Ureter (tissue), 1 donor: ENCODE data around the gene TRIM63. TPM values are rescaled to one million over a fixed set of nuclear protein-coding genes. Genes with fewer than 3 reads are reported as not detected.

ENCODE experiments used
- DNase-seq: peaks from one replicate; pipeline ENCODE4 v3.0.0-alpha.2; 2020; ENCODE audit warnings: low spot score
- total RNA-seq: library from RNA; stranded (reverse); gene quantifications from one replicate; pipeline ENCODE4 v1.2.4, GENCODE V29; 2023
- donor health status: DM: yes; HTN: yes; CAD: no.

TRIM63 gene
- total RNA-seq, 1 donor from 2014 or later, result 0.49 TPM

DNA sequence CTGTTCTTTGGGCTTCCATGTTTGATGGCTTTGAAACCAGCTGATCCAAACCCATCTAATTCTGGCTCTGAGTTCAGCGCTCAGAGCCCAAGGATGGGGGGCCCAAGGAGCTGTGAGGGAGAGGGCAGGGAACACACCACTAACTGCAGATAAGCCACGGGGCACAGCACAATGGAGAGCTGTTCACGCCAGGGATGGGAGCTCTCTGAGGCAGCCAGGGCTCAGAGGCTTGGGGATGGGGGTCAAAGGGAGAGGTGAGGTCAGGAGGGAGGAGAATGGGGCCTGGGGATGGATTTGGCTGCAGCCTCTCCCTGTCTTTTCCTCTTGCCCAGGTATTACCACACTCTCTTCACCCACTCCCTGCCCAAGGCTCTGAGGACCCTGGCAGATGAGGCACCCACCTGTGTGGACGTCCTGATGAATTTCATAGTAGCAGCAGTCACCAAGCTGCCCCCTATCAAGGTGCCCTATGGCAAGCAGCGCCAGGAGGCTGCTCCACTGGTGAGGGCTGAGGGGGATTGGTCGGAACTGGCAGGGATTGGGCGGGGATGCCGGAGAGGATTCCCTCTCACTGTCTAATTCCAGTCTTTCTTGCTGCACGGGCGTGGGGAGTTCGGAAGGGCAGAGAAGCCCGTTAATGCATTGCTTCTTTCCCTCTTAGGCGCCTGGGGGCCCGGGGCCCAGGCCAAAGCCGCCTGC lies 32.8 kb downstream of the TRIM63 start:
- no peak for DNase-seq

DNA sequence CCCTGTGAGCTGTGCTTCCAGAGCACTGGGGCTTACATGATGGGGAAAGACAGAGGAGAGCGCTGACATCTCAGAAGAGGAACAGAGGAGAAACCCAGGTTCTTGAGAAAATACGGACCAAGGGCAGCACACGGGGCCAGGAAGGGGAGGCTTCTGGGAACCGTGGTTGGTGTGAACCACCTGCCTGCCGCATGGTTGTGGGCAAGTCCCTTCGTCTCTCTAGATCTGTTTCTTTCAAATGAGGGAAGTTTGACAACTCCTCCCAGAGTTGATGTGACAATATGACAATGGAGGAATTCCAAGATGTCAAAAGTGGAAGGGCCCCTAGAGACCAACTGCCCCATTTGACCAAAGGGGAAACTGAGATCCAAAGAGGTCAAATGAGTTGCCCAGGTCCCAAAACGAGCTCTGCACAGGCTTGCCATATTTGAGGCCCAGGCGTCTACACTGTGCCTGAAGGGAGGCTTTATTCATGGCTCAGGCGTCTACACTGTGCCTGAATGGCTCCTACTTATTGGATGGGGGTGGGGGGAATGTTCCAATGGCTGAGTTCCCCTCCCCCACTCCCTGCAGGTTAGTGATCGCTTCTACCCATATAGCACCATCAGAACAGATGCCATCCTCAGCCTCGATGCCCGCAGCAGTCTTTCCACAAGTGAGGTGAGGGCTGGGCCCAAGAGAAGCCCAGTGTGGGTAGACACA lies 34.6 kb downstream of the TRIM63 start:
- no peak for DNase-seq

DNA sequence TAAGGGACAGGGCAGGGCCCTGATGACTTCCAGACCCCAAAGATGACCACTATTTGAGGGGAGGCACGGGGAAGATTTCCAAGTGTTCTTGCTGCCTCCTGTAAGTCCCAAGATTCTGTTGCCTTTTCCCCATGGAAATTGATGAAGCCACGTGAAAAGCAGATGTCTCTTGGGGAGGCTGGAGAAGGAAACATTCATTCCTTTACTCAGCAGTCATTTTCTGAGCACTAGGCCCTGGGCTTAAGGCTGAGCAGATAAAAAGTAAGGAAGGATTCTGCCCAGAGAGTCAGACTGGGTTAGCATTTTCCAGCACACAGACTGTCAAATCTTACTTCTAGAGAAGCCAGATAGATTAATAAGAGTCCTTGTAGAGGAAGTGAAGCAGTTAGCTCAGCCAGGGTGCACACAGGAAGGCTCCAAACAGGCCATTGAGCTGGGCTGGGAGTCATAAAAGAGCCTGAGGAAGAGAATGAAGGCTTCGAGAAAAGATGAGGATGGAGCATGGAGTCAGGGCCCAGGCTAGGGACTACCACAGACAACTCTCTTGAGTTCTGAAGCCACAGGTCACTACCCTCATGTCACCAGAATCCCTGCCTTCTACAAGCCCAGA lies 35.7 kb downstream of the TRIM63 start:
- no peak for DNase-seq

DNA sequence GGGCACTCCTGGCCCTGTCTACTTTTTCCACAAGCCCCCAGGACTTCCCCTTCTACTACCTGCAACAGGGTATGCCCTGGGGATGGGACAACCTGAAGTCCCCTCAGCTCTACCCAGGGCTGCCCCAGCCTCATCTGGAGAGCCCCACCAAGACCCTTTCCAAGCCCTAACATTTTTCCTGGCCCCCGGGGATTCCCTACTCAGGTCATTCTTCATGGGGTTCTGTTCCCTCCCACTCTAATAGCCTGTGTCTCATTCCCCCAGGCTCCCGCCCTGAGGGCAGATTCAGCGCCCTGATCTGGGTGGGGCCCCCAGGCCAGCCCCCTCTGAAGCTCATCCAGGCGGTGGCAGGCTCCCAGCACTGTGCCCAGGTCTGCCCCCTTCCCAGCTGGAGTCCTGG lies 36.2 kb downstream of the TRIM63 start:
- no peak for DNase-seq

DNA sequence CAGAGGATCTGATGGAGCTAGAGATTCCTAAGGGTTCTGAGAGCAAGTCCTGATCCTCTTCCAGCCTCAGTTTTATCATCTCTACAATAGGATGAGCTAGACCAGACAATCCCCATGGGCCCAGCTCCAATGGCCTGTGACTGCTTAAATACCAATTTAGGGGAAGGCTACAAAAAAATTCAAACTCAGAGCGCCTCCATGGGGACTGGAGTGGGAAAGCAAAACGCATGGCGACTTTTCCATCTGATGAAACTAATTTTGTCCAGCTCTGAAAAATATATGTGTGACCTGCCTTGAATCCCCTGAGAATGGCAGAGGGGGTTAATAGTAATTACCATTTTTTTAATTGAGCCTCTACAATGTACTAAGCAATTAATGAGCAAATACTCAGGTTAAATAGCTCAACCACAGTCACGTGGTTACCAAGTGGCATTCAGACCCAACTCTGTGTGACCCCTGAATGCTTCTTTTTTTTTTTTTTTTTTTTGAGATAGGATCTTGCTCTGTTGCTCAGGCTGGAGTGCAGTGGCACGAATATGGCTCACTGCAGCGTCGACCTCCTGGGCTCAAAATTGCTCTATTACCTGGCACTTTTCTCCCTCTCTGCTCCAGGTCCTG lies 37.5 kb downstream of the TRIM63 start:
- no peak for DNase-seq

DNA sequence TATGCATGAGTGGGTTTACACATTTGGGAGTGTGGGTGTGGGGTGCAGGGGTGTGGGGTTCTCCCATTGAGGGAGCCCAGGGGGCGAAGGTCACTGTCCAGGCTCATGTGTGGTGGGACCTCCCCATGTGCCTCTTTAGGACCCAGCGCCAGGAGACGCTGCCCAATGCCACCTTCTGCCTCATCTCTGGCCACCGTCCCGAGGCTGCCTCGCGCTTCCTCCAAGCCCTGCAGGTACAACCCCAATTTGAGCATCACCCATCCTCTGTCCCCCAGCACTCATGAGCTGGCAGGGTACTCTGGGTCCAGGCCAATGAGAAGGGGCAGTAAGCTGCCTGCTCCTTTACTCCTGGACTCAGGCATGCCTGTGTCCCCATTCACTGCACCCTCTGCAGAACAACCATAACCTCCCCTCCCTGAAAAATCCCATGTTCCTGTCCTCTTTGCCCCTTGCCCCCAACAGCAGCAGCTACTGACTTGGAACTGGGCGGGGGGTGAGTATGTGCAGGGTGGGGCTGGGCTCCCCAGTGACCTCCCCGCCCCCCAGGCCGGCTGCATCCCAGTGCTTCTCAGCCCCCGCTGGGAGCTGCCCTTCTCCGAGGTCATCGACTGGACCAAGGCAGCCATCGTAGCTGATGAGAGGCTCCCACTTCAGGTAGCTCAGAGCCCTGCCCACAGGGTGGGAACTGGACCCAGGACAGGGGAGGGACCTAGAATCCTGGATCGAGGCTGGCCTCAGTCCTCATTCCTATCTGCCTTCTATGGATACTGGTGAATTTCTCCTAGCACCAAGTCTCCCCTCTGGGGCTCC lies 38.2 kb downstream of the TRIM63 start:
- no peak for DNase-seq

DNA sequence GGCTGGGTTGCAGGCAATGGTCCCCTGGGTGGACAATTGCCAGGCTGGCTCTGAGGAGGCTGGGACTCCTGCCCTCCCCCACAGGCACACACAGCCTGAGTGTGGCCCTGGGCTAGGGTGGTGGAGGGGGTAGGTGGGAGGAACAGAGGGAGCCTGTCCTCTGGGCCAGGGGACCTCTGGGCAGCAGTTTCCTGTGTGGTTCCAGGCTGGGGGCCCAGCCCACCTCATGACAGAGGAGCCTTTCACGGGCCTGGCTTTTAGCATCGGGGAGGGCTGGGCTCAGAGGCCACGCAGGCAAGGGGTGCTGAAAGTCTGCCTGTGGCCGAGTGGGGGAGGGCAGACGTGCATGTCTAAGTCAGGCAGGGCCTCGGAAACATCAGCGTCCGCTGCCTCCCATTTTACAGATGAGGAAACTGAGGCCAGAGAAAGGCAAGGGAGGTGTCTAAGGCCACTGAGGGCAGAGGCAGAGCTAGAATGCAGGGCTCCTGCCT lies 38.9 kb downstream of the TRIM63 start:
- no peak for DNase-seq

DNA sequence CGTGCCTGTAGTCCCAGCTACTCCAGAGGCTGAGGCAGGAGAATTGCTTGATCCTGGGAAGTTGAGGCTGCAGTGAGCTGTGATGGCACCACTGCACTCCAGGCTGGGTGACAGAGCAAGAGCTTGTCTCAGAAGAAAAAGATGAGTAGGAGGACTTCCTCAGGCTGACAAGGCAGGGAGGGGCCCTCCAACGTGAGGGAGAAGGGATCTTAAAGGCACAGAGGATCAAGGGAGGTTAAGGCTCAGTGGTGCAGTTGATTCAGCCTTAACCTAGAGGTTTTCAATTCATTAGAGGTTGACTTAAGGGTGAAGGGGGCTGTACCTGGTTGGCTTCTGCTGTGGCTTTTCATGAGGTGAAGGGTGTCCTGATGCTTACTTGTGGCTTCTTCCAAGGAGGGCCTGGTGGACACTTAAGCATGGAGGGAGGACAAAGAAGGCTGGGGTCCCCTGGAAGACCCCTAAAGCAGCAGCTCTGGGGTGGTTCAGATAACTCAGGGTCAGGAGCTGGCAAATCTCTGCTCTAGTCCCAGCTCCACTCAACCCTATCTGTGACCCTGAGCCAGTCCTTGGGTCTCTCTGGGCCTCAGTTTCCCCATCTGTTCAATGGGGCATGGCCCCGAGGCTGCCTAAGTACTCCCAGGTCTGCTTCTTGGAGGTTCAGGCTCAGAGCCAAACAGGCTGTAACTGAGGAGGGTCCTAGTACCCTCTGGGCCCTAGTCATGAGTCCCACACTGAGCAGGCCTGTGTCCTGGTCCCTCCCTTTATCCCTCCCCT lies 39.5 kb downstream of the TRIM63 start:
- DNase-seq, result no peak

DNA sequence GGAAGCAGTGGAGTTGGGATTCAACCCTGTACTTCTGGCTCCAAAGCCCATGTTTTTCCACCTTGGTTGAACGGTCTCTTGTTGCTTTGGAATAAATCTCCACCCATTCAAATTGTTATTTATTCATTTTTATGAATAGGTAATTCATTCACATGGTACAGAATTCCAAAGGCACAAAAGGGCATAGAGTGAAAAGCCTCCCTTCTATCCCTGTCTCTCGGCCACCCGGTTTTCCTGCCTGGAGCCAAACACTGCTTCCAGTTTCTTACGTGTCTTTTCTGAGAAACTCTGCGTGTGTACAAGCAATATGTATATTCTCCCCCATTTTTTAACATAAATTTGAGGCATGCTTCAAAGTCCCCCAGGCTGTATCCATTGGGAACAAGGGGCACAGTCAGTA lies 41.9 kb downstream of the TRIM63 start:
- DNase-seq, result no peak

DNA sequence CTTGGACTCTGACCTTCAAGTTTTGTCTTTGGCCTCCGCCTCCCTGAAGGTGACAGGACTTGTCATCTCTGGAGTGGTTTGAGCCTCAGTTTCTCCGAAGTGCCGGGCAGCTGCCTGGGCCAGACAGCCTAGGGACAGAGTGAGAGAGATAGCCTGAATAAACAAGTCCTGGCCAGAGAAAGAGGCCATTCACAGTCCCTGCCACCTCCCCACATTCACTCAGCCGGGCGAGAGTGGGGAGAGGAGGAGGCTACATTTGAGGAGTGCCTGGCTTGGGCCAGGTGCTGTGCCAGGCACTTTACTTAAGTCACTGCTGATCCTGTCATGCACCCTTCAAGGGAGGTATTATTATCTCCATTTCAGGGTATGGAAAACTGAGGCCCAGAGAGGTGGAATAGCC lies 42.4 kb downstream of the TRIM63 start:
- no peak for DNase-seq

DNA sequence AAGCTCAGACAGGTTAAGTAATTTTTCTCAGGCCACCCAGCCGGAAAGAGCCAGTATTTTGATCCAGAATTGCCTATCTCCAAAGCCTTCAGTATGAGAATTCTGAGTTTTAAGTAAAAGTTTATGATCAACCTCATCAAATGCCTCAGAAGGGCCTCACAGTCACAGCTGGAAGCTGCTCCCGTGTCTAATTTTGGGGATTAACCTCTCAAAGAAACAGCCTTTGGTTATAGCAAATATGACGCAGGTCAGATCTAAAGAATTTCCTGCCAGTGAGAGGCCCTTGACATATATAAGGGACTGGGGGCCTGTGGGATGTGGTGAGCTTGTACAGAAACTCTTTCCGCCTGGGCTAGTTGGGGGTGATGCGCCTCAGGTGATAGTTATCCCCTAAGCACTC lies 43.6 kb downstream of the TRIM63 start:
- DNase-seq, result no peak

DNA sequence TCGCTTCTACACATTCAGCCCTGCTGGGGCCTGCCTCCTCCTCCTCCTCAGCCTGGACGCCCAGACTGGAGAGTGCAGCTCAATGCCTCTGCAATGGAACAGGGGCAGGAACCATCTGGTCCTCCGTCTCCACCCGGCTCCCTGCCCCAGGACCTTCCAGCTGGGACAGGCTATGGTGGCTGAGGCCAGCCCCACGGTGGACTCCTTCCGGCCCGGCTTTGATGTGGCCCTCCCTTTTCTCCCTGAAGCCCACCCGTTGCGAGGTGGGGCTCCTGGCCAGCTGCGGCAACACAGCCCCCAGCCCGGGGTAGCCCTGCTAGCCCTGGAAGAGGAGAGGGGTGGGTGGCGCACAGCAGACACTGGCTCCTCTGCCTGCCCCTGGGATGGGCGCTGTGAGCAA lies 44.4 kb downstream of the TRIM63 start:
- no peak for DNase-seq

DNA sequence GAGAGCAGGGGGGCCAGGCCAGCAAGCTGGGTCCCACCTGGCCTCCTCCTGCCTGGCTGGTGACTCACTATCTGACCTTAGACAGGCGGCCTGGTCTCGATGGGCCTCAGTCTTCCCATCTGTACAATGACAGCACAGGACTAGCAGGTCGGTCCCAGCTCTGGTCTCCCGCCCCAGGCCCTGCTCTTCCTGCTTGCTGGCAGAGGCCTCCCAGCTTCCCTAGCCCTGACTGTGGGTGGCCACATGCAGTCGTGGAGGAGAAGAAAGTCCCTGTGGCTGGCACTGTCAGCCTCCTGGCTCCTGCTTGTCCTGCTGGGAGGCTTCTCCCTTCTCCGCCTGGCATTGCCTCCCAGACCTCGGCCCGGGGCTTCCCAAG lies 45.0 kb downstream of the TRIM63 start:
- DNase-seq, result no peak

DNA sequence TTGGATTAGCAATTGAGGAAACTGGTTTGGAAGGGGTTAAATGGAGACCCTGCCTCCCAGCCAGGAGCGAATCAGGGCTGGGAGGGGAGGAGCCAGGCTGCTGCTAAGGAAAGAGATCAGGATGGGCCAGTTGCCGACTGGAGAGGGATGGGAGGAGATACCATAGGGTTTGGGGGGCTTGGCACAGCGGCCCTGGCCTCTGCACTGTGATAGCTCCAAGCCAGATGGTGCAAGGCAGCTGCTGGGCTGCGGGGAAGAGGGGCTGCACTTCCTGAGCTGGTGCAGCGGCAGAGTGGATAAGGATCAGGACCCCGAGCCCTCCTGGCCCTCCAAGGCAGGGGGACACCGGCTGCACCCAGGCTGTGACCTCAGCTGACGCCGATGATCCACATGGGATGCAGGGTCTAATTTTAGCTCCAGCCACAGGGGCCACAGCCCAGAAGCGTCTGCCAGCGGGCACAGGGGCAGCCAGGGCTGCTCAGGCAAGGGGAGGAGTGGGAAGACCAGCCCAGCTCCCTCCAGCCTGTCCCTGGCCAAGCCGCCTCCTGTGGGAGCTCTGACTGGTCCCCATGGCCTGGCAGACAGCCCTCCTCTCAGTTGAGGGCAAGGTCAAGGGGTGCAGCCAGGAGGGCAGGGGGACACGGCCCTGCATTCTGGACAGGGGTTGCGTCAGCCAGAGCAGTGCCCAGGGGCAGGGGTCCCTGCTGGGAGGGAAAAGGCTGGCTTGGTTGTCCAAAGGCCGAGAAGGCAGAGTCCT lies 45.6 kb downstream of the TRIM63 start, which contains the start of gene EXTL1:
TSS of gene EXTL1 (plus strand) at position 129 of the 757 bp plus-strand sequence. CDS start 872 bp downstream, outside the sequence.
- no peak for DNase-seq

DNA sequence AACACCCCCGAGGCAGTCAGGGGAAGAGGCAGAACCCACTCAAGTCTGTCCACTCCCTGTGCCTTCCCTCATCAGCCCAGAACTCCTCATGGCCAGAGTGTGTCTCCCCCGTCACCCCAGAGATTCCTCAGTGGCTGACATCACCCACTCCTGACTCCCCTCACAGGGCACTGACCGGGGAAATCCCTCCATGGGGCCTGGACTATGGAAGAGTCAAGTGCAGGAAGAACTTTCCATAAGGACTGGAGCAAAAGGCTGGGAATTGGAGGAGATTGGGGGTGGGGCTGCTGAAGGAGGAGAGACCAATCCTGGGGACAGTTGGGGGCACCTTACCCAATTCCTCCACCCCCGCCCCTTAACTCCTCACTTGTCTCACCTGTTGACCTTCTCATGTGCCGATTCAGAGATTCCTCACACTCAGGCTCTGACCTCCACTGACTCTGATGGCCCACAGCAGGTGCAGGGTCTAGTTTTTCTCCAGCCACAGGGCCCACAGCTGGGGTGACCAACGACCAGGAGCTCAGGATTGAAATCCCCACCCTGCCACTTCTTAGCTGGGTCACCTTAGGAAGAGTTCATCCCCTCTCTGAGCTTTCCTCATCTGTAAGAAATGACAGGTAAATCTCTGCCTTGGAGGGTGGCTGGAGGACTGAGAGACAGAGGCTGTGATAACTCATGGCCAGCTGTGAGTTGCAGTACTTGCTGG lies 46.3 kb downstream of the TRIM63 start:
- DNase-seq, result no peak

DNA sequence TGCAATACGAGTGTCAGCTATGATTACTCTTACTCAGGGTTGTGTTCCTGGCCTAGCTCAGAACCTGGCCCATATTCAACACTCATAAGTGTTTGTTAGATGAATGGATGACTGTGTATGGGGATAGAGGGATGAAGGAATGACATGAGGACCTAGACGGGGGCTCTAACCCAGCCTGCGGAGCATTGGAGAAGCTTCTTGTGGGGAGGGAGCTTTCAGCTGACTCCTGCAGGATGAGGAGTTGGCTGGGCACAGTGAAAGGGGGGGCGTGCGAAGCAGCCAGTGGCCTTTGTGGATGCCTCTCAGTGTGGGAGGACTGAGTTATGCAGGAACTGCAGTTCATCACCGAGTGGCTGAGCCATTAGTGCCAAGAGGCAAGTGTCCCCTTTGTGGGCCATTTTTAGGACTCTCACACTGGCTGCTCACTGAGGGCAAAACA lies 47.1 kb downstream of the TRIM63 start:
- DNase-seq, result no peak

DNA sequence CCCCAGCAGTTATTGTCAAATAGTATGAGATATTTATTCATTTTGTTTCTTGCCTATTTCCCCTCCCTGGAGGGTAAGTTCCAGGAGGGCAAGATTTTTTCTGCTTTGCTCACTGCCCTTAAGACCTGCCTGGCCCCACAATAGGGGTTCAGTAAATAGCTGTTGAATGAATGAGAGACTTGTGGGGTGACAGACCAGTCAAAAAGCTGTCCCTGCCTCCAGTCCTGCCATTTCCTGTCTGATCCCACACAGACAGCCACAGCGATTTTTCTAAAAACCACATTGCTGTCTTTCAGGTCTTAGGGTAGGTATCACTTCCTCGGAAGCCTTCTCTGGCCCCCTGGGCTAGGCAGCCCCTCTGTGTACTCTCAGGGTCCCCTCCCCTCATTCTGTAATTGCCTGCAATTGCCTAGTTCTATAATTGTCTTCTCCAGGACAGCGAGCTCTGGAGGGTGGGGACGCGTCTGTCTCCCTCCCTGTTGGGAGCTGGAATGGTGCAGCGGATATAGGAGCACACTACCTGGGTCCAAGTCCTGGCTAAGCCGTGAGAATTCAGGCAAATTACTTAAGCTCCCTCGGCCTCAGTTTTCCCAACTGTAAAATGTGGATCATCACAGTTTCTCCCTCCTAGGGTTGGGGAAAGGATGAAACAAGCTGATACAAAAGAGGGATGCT lies 47.7 kb downstream of the TRIM63 start:
- no peak for DNase-seq

DNA sequence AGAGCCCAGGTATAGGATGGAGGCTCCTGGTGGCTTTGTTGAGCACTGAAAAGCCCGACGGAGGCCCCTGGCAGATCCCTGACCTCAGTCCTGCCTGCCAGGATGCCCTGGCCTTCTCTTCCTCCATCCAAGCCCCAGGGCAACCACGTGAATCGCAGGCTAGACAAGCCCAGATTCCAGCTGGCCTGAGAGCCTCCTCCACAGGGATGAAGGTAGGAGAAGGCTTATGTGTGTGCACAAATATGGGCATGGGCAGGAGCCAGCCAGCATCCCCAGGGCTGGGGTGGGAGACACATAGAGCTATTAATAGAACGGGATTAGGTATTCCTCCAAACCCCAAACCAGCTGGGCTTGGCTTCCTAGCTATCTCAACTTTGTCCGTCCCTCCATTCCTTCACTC lies 49.8 kb downstream of the TRIM63 start:
- DNase-seq, result no peak
